Stimulated activated CD4-positive, alpha-beta T cell treated with anti-CD3 and anti-CD28 coated beads, Interleukin-4, amount 100 ng/mL, for 1 hour (primary cell): ENCODE measurements around the gene SIGLEC8.
"Not testable (repeated sequence)": the region's sequence is repeated elsewhere in the genome, so short reads cannot be mapped to it uniquely, and the experiment has no call there.

Experiments
- DNase-seq: peaks from one replicate; pipeline ENCODE4 v3.0.0-alpha.2; 2020

Gene SIGLEC8

DNA sequence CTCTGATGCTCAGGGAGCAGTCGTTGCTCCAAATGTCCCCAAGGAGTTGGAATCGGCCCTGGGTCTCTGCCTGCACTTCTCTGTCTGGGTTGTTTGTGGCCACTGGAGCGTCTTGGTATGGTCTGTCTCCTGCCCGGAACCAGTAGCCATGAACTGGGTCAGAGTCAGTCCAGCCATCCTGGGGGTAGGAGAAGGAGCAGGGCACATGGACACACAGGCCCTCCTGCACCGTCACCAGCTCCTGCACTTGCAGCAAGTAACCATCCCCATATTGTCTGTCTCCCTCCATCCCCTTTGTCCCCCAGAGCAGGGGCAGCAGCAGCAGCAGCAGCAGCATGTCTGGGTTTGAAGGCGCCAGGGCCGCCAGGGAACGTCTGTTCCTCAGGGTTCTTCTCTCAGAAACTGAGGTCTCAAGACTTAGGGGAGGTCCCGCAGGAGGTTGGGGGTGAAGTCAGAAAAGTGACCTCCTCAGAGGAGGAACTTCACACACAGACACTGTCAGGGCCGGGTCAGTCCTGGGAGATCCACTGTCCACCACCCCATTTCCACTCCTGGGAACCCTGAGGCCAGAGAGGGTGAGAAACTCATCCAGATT is at the start of gene SIGLEC8:
TSS of gene SIGLEC8 (minus strand) at position 404 of the 595 bp plus-strand sequence. CDS start at position 337, 67 bp downstream.
- no peak for DNase-seq

DNA sequence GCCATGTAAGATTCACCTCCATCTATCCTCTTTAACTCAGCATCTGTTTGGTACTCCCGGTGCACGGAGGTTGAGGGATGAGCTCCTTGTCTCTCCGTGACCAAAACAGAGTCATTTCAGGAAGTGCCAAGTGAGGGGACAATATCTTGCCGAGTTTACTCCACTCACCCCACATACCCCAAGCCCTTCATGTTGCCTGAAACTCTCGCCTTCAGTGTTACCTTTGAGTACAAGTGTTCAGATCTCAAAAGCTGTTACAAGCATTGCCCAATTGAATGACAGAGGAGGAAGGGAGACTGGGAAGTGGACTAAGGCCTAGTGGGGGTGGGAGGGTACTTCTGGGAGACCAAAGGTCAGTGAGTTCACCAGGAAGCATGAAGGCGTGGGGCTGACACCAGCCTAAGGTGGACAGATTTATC is 49.4 kb upstream of the SIGLEC8 start:
- no peak for DNase-seq

DNA sequence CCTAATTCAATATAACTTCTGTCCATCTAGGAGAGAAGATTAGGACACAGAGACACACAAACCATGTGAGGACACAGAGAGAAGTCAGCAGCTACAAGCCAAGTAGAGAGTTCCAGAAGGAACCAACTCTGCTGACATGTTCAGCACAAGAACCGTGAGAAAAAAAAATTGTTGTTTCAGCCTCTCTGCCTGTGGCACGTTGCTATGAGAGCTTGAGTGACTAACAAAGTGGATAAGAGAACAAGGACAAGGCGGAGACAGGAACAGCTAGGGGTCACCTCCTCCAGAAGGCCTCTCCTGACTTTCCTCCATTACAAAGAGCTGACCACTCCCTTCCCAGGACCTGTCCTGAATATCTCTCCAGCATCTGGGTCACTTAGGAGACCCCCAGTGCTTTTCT is 48.9 kb upstream of the SIGLEC8 start:
- DNase-seq = no peak

DNA sequence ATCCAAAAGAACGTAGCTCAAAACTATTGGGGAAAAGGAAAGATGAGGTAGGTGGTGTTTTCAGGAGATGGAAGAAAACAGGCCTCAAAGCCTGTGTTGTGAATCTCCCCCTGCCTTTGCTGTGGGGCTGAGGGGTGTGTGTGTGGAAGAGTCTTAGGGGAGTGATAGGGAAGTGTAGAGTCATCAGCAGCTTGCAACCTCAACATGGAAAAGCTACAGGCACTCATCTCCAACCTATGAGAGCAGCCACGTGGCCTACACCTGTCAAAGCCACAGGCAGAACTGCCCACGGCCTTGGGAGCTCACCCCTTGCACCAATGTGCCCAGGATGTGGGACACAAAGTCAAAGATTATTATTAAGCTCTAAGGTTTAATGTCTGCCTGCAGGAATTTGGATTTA is 47.6 kb upstream of the SIGLEC8 start:
- DNase-seq = no peak

DNA sequence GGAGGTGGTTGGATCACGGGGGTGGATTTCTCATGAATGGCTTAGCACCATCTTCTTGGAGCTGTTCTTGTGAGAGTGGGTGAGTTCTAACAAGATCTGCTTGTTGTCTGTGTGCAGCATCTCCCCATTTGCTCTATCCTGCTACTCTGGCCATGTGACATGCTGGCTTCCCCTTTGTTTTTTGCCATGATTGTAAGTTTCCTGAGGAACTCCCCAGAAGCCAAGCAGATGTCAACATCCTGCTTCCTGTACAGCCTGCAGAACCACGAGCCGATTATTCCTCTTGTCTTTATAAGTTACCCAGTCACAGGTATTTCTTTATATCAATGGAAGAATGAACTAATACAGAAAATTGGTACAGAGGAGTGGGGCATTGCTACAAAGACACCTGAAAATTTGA is 45.6 kb upstream of the SIGLEC8 start:
- no peak for DNase-seq

DNA sequence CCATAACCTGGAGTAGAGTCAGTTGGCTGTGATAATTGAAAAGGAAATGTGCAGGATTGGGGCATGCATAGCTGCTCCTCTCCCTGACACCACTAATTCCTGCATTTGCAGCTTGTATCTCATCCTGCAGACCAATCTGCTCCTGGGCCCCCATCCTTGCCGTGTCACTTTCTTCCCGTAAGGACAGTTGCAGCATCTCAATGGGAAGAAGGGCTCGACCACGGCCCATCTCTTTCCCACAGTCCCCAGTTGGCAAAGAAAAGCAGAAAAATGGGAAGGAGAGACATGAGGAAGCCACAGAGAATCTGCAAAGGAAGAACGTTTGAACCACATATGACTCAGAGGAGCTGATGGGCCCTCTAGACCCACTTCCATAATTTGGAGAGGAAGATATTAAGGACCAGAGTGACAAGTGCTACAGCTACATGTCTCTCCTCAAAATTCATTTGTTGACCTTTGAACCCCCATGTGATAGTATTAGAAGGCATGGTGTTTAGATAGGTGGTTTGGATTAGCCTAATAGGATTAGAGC is 45.1 kb upstream of the SIGLEC8 start:
- no peak for DNase-seq

DNA sequence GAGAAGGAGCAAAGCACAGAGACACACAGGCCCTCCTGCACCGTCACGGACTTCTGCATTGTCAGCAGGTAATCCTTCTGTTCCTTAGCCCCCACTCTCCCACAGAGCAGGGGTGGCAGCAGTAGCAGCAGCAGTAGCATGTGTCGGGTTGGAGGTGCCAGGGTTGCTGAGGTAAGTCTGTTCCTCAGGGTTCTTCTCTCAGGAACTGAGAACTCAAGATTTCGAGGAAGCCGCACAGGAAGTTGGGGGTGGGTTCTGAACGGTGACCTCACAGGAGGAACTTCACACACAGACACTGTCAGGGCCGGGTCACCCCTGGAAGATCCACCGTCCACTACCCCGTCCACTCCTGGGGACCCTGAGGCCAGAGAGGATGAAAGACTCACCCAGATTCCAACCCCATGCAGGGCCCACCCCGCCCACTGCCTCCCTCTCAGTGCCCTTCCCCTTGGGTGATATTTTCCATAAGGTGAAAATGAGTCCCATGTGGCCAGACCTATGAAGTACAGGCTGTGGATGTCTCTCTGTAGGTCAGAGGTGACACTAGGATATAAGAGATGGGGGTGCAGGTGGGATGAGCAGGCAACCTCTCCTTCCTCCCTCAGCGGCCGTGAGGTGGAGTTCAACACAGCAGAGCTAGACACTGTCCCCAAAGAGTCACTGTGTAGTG is 43.5 kb upstream of the SIGLEC8 start, which contains the start of gene SIGLEC12:
TSS of gene SIGLEC12 (minus strand) at position 207 of the 670 bp plus-strand sequence. CDS start at position 140, 67 bp downstream.
- no peak for DNase-seq

DNA sequence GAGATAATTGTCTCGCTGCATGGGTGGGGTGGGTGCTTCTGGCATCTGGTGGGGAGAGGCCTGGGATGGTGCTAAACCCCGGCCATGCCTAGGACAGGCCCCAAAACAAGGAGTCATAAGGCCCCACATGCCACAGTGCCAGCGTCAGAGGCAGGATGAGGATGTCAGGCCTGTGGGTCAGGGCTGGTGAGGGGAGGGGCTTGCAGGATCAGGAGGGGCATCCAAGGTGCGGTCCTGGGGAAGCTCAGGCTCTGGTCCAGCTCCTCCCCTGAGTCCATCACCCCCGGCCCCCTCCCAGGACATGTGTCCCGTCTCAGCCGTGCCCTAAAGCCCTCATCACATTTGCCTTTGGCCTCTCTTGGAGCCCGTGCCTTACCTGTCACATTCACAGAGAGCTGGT is 42.7 kb upstream of the SIGLEC8 start:
- DNase-seq = not testable (repeated sequence)

DNA sequence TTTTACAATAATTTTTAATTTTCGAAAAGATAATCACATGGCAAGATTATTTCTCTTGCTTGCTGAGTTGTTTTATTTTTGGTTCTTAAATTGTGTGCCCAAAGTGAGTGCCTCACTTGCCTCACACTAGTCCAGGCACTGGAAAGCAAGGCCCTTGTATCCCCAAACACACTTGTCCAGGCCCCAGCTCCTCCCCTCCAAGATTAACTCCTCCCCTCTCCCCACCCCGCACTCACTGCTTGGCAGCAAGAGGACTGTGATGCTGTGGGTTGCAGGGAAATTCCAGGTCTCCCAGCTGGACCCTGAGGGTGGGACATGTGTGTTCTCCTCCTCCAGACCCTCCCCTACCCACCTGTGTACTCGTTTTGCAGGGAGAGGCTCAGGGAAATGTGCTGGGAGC is 39.4 kb upstream of the SIGLEC8 start:
- no peak for DNase-seq

DNA sequence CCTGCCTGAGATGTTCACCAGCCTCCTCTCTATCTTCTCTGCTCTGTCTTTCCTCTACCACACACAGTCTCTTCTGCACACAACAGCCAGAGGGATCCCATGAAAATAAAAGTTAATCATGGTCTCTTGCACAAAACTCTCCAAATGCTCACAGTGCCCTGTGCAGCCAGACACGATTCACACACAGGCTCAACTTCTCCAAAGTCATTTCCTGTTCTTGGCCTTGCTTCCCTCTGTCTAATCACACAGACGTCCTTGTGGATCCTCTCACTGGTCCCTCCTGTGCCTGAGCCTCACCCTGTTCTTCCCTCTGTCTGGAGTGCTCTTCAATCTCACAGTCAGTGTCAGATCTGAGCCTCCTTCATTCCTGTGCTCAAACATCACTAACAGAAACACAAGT is 35.5 kb upstream of the SIGLEC8 start:
- DNase-seq = no peak

DNA sequence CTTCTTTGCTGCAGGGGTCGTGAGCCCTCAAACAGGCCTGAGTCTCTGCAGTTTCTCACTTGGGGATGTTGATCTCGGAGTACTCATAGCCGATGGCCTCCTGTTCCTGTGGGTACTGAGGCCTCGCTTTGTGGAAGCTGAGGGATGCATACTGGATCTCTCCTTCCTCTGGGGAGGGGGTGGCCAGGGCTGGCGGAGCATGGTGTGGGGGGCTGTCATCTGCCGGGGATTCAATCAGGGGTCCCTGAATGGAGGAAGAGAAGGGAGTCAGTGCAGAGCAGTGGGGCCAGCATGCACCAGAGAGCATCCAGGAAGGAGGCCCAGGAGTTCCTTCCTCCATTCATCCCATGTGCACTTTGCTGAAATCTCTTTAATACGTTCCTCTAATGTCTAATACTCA is 33.3 kb upstream of the SIGLEC8 start:
- DNase-seq = no peak

DNA sequence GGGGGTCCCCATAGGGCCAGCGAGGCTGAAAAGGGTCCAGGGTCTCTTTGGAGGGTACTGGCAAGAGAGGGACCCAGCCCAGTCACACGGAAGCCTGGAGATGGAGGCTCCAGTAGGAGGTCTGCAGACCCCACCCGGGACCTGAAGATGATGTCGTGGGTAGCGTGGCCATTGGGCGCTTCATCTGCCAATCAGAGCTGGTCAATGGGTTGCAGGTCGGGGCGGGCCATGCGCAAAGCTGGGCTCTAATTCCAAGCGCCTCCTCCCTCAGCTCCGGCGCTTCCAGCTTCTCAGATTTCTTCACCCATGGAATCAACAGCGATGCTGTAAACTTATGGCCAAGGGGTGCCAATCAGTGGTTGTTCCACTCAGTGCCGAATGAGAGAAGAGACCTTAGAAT is 32.4 kb upstream of the SIGLEC8 start:
- no peak for DNase-seq

DNA sequence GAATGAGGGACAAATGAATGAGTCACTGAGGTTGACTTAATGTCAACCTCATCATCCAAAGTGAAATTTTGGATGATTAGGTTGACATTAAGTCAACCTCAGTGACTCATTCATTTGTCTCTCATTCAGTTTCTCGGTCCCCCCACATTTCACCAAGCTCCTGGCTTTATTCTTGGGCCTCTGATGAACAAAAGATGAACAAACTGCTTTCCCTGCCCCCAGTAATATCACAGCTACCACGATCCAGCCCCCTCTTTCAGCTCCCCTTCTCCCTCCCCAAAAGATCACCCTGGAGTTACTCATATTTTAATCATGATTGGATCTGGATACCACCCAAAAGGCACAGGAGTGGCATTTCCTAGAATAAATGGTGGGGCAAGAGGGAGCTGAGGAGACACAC is 30.9 kb upstream of the SIGLEC8 start:
- DNase-seq = no peak

DNA sequence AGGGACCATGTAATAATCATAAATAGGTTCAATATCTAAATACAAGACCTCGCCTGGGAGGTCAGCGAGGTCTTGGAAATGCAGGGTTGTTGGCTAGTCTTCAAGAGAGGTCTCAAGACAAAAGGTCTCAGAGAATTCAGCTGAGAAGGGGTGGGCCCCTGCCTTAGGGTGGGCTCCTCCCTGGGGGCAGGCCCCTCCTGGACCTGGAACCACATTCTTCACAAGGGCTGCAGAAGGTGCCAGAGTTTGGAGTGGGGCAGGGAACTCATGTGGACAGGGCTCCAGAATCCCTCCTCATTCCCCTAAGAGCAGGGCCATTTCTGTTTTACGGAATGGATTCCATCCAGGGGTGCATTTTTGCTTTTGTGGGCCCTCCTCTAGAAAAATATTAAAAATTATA is 30.2 kb upstream of the SIGLEC8 start:
- DNase-seq = no peak

DNA sequence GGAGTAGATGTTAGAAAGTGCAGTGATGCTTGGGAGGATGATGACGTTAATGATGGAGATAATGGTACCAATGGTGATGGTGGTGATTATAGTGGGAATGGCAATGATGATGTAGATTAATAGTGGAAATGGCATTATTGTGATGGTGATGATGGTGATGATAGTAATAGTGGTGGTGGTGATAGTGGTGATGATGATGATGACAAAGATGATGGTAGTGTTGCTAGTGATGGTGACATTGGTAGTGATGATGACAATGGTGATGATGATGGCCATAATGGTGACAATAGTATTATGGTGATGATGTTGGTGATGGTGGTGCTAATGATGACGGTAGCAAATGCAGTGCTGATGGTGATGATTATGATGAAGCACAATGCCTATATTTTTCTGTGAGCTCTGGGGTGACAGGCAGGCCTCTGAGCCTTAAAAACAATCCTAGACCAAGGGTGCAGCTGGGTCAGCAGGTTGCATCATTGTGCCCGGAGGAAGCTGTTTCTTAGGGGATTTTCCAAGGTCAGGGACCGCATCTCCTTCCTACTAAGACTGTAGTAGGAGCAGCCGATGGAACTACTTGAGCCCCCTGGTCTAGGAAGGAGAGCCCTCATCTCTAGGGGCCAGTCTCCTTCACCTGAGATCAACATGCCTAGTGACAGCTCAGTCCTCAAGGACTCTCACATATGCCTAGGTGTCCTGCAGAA is 27.9 kb upstream of the SIGLEC8 start:
- DNase-seq = no peak

DNA sequence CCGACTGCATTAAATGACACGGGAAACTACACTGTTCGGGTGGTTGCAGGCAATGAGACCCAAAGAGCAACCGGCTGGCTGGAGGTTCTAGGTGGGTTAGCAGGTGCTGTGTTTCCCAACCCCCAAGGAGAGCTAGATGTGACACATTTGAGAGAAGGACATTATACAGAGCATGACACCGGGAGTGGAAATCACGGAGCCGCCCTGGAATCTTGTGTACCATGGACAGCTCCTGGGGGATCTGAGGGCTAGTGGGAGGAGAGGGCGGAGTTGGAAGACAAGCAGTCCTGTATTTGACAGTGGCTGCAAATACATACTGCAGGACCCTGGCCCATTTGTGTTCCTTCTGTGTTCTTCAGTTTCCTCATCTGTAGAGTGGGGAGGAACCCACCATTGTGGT is 22.3 kb upstream of the SIGLEC8 start:
- peak; percentile 21 for DNase-seq

DNA sequence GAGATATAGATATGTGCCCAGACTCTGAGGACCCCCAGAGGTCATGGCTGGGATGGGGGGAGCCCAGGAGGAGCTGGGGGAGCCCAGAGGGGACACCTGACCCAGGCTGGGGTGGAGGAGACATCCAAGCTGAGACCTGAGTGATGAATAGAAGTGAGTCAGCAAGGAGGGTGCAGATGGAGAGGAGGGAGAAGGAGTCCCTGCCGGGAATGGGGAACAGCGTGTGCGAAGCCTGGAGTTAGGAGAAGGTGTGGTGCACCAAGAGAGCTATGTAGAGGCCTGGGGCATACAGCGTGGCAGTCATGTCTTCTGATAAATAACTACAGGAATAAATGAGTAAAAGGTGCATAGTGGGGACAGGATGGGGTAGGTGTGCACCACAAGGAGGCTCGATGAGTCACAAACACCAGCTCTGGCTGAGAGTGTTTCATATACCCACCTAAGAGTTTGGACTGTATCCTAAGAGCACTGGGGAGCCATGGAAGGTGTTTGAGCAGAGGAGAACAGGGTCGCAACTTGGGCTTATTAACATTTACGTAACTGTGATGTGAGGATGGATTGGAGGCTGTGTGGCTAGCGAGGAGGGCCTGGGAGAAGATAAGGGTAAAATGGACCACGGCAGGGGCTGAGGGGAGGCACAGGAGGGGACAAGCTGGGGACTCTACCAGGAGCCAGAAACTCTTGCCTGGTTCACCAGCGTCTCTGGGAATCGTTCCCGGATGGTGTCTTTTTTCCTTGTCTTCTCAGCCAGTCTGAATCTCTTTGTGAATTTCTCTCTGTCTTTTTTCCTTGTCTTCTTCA is 21.5 kb upstream of the SIGLEC8 start:
- DNase-seq = peak; percentile 25

DNA sequence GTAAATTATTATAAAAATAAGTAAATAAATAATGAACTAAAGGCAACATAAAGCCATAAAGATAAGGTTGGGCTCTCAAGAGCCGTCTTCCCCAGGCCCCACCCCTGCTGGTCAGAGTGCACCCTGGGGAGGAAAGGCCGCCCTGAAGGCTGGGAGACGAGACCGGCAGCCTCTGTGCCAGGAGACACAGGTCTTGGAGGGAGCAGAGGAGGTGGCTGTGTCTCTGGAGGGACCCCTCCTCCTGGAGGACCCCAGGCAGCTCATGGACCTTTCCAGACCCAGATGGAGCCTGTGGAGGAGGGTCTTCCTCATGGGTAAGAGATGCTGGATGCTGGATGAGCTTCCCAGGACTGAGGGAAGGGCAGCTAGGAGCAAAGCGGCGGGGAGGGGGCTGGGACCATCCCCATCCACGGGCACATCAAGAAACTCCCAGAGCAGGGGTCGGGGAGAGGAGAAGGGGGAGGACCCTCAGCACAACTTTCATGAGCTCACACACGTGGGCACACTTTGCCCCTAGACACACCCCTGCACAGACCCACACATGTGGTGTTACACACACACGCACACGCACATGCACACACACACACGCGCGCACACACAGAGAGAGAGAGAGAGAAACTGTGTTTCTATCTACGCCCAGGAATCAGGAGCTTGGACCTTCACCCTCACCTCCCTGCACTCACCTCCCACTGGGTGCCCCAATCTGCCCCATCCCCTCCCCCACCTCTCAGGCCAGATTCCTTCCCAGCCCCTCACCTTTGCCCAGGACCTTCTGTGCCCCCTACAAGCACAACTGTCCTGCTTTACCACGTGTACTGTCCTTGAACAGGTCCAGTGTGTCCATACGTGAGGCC is 20.4 kb upstream of the SIGLEC8 start, which contains the start of gene CEACAM18:
TSS of gene CEACAM18 (plus strand) at position 159 of the 854 bp plus-strand sequence.
- no peak for DNase-seq

DNA sequence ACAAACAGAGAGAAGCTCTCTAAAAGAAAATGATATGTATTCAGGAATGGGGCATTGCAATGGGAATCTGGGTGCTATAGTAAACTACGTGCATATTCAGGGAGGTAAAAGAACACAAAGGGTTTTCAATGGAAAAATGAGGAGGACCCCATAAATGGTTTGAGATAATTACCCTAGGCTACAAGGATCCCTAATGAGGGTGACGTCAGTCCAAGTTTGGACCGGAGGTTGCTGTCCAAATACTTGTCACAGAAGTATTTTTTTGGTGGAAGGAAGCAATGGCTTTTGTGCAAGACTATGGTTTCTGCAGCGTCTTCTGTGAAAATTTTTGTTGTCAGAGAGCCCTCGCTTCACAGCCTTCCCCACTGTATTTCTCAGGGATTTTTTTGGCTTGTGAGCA is 19.1 kb upstream of the SIGLEC8 start:
- DNase-seq = no peak

DNA sequence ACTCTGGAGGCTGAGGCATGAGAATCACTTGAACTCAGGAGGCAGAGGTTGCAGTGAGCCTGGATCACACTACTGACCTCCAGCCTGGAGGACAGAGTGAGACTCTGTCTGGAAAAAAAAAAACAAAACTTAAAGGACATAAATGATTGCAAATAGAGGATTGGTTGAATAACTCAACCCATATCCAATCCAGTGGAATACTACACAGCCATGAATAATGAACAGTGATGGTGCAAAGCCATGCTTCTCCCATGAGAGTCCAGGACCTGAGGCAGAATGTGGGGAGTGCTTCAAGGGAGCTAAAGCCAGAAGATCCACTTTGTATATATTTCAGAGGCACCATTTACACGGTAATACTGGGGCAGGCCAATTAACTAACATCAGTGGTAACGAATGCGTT is 17.9 kb upstream of the SIGLEC8 start:
- no peak for DNase-seq

DNA sequence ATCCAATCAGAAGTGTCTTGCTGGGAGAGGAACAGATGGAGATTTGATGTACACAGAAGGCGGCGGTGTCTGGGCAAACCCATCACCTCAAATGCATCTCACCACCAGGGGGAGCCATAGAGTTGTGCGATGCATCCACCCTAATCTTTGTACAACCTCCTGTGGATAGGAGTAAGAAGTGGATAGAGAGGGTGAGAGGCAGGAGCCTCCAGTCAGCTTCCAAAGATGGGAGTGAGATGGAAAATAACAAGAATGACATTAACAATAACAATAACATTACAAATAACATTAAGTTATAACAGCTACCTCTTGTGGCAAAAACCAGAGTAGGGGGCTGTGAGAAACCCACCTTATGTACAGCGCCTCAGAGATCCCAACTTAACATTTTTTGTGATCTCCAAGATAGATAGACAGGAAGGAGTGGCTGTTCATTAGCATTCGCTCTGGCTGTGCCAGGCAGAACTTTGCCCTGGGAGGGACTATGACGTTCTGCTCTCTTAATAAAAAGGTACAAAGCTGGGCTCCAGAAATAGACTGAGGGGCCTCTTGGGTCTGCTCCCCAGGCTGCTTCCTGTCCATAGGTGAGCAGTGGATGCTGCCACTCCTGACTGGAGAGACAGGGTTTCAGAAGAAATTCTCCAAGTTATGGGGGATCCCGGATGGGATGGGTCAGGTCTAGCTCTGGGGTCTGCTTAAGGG is 14.9 kb upstream of the SIGLEC8 start:
- DNase-seq = peak; percentile 85
